GM19023 (cell line): Measurements from ENCODE around the gene PHKB.
A peak's percentile ranks its signal among the peaks of the same experiment; 100 is the strongest.
"Not testable (repeated sequence)": the region's sequence is repeated elsewhere in the genome, so short reads cannot be mapped to it uniquely, and the experiment has no call there.

Experiments
- ATAC-seq: cut with Tn5 transposase; IDR thresholded peaks from one replicate; pipeline ENCODE4 v1.9.1; 2021; ENCODE audit warnings: mild to moderate bottlenecking, moderate library complexity; ENCODE audit not compliant: unreplicated experiment

PHKB gene

GRCh38 chr16:47468070-47468689 lies 7.0 kb downstream of the PHKB start:
- ATAC-seq = not testable (repeated sequence)

GRCh38 chr16:47469227-47469626 lies 8.1 kb downstream of the PHKB start:
- ATAC-seq = no peak

GRCh38 chr16:47470211-47470610 lies 9.1 kb downstream of the PHKB start:
- ATAC-seq = no peak

- ATAC-seq = no peak
These were observed 9.7 kb downstream of the PHKB start for GRCh38 chr16:47470810-47471209.

GRCh38 chr16:47473004-47473403 lies 11.9 kb downstream of the PHKB start:
- ATAC-seq = not testable (repeated sequence)

- ATAC-seq = no peak
These were observed 12.7 kb downstream of the PHKB start for GRCh38 chr16:47473792-47474191.

- ATAC-seq = no peak
These were observed 14.7 kb downstream of the PHKB start for GRCh38 chr16:47475786-47476185.

- ATAC-seq = no peak
These were observed 15.7 kb downstream of the PHKB start for GRCh38 chr16:47476654-47477345.

- no peak for ATAC-seq
These were observed 16.5 kb downstream of the PHKB start for GRCh38 chr16:47477679-47478078.

- no peak for ATAC-seq
These were observed 19.3 kb downstream of the PHKB start for GRCh38 chr16:47480410-47480809.

- no peak for ATAC-seq
These were observed 20.7 kb downstream of the PHKB start for GRCh38 chr16:47481698-47482374.

- ATAC-seq = no peak
These were observed 22.5 kb downstream of the PHKB start for GRCh38 chr16:47483616-47484015.

GRCh38 chr16:47486856-47487255 lies 25.7 kb downstream of the PHKB start:
- ATAC-seq = no peak

GRCh38 chr16:47488051-47488450 lies 26.9 kb downstream of the PHKB start:
- ATAC-seq = no peak

GRCh38 chr16:47490471-47490870 lies 29.3 kb downstream of the PHKB start:
- no peak for ATAC-seq

GRCh38 chr16:47492036-47492427 lies 30.9 kb downstream of the PHKB start:
- ATAC-seq = no peak

GRCh38 chr16:47492428-47493377 lies 31.6 kb downstream of the PHKB start:
- peak; percentile 81 for ATAC-seq

- peak; percentile 38 for ATAC-seq
These were observed 32.5 kb downstream of the PHKB start for GRCh38 chr16:47493381-47494337.

- no peak for ATAC-seq
These were observed 38.1 kb downstream of the PHKB start for GRCh38 chr16:47499080-47499699.
